Neural progenitor cell (in vitro differentiated cells): ENCODE data around the gene TBC1D23. TPM values are rescaled to one million over a fixed set of nuclear protein-coding genes. Genes with fewer than 3 reads are reported as not detected.

ENCODE experiments used
- DNase-seq: peaks from one replicate; pipeline ENCODE4 v3.0.0-alpha.2; 2016; ENCODE audit warnings: low spot score
- H2AFZ ChIP-seq: fragments of 200-600 bp; sonication (generic); replicated peaks from 2 replicates; pipeline ENCODE4 v1.6.1; 2016; ENCODE audit warnings: antibody characterized with exemption
- H3F3A ChIP-seq: fragments of 200-600 bp; sonication (generic); 2 replicates; pipeline ENCODE4 v1.6.1; 2016; ENCODE audit warnings: antibody characterized with exemption, low read depth
- H3K27ac ChIP-seq: fragments of 200-600 bp; sonication (generic); 2 replicates; pipeline ENCODE4 v1.5.1; 2016; ENCODE audit warnings: mild to moderate bottlenecking
- H3K27me3 ChIP-seq: fragments of 200-600 bp; sonication (generic); 2 replicates; pipeline ENCODE4 v1.6.1; 2016; ENCODE audit warnings: mild to moderate bottlenecking, moderate library complexity
- H3K36me3 ChIP-seq: fragments of 200-600 bp; sonication (generic); 2 replicates; pipeline ENCODE4 v1.5.1; 2016
- H3K4me1 ChIP-seq: fragments of 200-600 bp; sonication (generic); 2 replicates; pipeline ENCODE4 v1.6.1; 2016; ENCODE audit warnings: mixed run types
- H3K4me2 ChIP-seq: fragments of 200-600 bp; sonication (generic); 2 replicates; pipeline ENCODE4 v1.6.1; 2016
- H3K4me3 ChIP-seq: fragments of 200-600 bp; sonication (generic); 2 replicates; pipeline ENCODE4 v1.5.1; 2016
- H3K79me2 ChIP-seq: fragments of 200-600 bp; sonication (generic); 2 replicates; pipeline ENCODE4 v1.6.1; 2016; ENCODE audit warnings: low read depth
- H3K9ac ChIP-seq: fragments of 200-600 bp; sonication (generic); 2 replicates; pipeline ENCODE4 v1.6.1; 2016
- H3K9me3 ChIP-seq: fragments of 200-600 bp; sonication (generic); 2 replicates; pipeline ENCODE4 v1.5.1; 2016; ENCODE audit warnings: low read depth
- H4K20me1 ChIP-seq: fragments of 200-600 bp; sonication (generic); 2 replicates; pipeline ENCODE4 v1.6.1; 2016; ENCODE audit warnings: low read depth
- H3K27ac Mint-ChIP-seq: 3 replicates; pipeline ENCODE4 v1.8.0; 2021; ENCODE audit warnings: mixed read lengths
- H3K27me3 Mint-ChIP-seq: 2 replicates; pipeline ENCODE4 v1.8.0; 2022; ENCODE audit warnings: low read depth, mild to moderate bottlenecking, inconsistent platforms, moderate library complexity, mixed read lengths; ENCODE audit not compliant: insufficient read depth
- H3K36me3 Mint-ChIP-seq: 3 replicates; pipeline ENCODE4 v1.8.0; 2021; ENCODE audit warnings: mixed read lengths
- H3K4me1 Mint-ChIP-seq: 3 replicates; pipeline ENCODE4 v1.8.0; 2021; ENCODE audit warnings: mixed read lengths
- H3K4me3 Mint-ChIP-seq: 3 replicates; pipeline ENCODE4 v1.8.0; 2021; ENCODE audit warnings: mild to moderate bottlenecking, moderate library complexity, mixed read lengths
- H3K9me3 Mint-ChIP-seq: 3 replicates; pipeline ENCODE4 v1.8.0; 2020; ENCODE audit warnings: mixed read lengths
- EZH2 ChIP-seq: fragments of 200-600 bp; sonication (generic); IDR thresholded peaks from 2 replicates; pipeline ENCODE4 v1.6.1; 2017; ENCODE audit warnings: antibody characterized with exemption, mild to moderate bottlenecking, moderate library complexity
- EZH2phosphoT487 ChIP-seq: fragments of 200-600 bp; sonication (generic); IDR thresholded peaks from 2 replicates; pipeline ENCODE4 v1.6.1; 2017; ENCODE audit warnings: antibody characterized with exemption
- total RNA-seq: library from RNA; depleted of rRNA; stranded (reverse); fragments of >200 nt; gene quantifications from 2 replicates; pipeline ENCODE4 v1.2.3, GENCODE V29; 2015; ENCODE audit warnings: low replicate concordance
- TF ChIP-seq, protein P1 (sequence below): fragments of 200-600 bp; sonication (generic); IDR thresholded peaks from 2 replicates; pipeline ENCODE4 v1.5.1; 2017; ENCODE audit warnings: antibody characterized with exemption, mild to moderate bottlenecking

The TBC1D23 gene
- total RNA-seq, 1 donor from 2014 or later = 50.1 TPM

DNA sequence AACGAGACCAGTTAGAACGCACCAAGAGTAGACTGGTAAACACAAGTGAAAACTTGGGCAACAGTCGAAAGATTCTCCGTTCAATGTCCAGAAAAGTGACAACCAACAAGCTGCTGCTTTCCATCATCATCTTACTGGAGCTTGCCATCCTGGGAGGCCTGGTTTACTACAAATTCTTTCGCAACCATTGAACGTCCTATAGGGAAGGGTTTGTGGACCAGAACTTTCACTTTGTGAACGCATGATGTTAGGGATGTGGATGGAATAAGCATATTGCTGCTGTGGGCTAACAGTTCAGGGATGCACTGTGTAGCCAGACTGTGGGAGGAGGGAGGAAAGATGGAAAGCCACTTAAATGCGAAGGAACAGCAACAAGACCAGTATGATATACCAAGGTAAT is 34.9 kb upstream of the TBC1D23 start:
- H3K9me3 ChIP-seq = no peaks in the 10 kb centered on the region
- no peak overlapping the region for H3K4me3 Mint-ChIP-seq
- H3K9ac ChIP-seq = no peak overlapping the region
- no peaks in the 10 kb centered on the region for H3K27me3 Mint-ChIP-seq
- H3K27ac ChIP-seq = no peak overlapping the region
- no peak overlapping the region for H2AFZ ChIP-seq
- no peak overlapping the region for H3K27ac Mint-ChIP-seq
- TF ChIP-seq EZH2phosphoT487 (no peak), EZH2 (no peak)
- TF ChIP-seq, protein P1, sequence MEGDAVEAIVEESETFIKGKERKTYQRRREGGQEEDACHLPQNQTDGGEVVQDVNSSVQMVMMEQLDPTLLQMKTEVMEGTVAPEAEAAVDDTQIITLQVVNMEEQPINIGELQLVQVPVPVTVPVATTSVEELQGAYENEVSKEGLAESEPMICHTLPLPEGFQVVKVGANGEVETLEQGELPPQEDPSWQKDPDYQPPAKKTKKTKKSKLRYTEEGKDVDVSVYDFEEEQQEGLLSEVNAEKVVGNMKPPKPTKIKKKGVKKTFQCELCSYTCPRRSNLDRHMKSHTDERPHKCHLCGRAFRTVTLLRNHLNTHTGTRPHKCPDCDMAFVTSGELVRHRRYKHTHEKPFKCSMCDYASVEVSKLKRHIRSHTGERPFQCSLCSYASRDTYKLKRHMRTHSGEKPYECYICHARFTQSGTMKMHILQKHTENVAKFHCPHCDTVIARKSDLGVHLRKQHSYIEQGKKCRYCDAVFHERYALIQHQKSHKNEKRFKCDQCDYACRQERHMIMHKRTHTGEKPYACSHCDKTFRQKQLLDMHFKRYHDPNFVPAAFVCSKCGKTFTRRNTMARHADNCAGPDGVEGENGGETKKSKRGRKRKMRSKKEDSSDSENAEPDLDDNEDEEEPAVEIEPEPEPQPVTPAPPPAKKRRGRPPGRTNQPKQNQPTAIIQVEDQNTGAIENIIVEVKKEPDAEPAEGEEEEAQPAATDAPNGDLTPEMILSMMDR = no peak
- DNase-seq = no peak
- no peaks in the 10 kb centered on the region for H3F3A ChIP-seq
- H3K9me3 Mint-ChIP-seq = peaks cover 4% of the 10 kb centered on the region
- H3K27me3 ChIP-seq = no peaks in the 10 kb centered on the region
- H3K4me1 ChIP-seq = no peaks in the 10 kb centered on the region
- no peaks in the 10 kb centered on the region for H3K79me2 ChIP-seq
- H3K4me3 ChIP-seq = no peak overlapping the region
- H3K36me3 Mint-ChIP-seq = no peaks in the 10 kb centered on the region
- no peaks in the 10 kb centered on the region for H3K36me3 ChIP-seq
- no peaks in the 10 kb centered on the region for H4K20me1 ChIP-seq
- H3K4me1 Mint-ChIP-seq = no peaks in the 10 kb centered on the region
- H3K4me2 ChIP-seq = no peak overlapping the region

DNA sequence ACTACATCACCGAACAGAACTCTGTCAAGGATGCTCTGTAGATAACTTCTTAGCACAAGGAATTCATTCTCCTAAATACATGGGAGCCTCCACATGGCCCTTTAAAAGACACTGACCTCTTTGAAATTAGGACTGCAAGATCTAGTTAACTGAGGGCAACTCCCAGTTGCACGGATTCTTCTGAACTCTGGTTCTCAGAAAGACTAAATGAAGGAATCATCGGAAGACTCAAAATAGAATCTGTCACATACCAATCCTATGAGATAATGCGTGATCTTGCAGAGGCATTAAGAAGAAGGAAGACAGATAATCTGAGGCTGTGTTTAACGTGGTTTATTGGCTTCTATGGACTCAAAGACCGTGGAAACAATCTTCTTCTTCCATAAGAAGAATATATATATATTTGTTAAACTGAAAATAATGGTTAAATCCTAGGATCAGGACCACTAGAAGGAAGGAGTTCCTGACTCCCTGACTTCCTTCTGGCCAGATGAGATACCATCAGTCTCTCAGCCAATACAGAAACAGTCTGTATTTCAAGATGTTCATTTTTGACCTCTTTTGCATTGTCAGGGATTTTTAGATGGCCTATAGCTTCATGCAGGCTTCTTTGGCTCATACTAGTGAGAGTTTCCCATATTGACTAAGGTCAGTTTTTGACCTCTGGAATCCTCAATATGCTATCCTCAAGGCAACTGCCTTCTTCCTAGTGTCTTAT is 33.9 kb upstream of the TBC1D23 start:
- no peaks in the 10 kb centered on the region for H3K27me3 ChIP-seq
- Mint-ChIP-seq H3K27ac (no peak overlapping the region), H3K36me3 (no peaks in the 10 kb centered on the region), H3K4me3 (no peak overlapping the region), H3K4me1 (no peaks in the 10 kb centered on the region), H3K9me3 (peaks cover 2% of the 10 kb centered on the region), H3K27me3 (no peaks in the 10 kb centered on the region)
- H3K27ac ChIP-seq = no peak overlapping the region
- no peaks in the 10 kb centered on the region for H3K9me3 ChIP-seq
- H3F3A ChIP-seq = no peaks in the 10 kb centered on the region
- no peaks in the 10 kb centered on the region for H3K4me1 ChIP-seq
- H3K36me3 ChIP-seq = no peaks in the 10 kb centered on the region
- no peaks in the 10 kb centered on the region for H4K20me1 ChIP-seq
- H3K4me2 ChIP-seq = no peak overlapping the region
- no peak for DNase-seq
- no peak overlapping the region for H3K4me3 ChIP-seq
- H2AFZ ChIP-seq = no peak overlapping the region
- H3K9ac ChIP-seq = no peak overlapping the region
- no peaks in the 10 kb centered on the region for H3K79me2 ChIP-seq
- TF ChIP-seq, protein P1 = no peak
- TF ChIP-seq EZH2phosphoT487 (no peak), EZH2 (no peak)

DNA sequence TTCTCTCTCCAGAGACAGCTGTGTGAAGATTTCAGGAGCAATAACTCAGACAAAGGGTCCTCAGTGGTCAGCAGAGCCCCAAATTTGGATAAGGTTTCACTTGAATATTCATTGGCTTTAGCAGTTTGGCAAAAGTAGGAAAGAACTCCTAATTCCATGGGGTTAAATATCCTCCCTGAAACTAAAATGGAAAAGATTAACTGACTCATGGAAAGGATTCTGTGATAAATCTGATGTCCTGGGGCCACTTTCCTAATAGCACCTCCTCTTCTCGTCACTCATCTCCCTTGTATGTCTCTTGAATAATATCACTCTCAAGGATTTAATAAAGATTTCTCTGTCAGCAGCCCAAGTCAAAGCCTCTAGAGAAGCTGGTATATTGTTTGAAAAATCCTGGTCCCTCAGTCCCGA is 33.3 kb upstream of the TBC1D23 start:
- no peaks in the 10 kb centered on the region for H3K4me1 Mint-ChIP-seq
- no peak overlapping the region for H3K4me2 ChIP-seq

More for the DNA sequence above, 33.3 kb upstream of the TBC1D23 start:
- Mint-ChIP-seq H3K4me3 (no peak overlapping the region), H3K27me3 (no peaks in the 10 kb centered on the region), H3K36me3 (no peaks in the 10 kb centered on the region), H3K9me3 (peaks cover 2% of the 10 kb centered on the region), H3K27ac (no peak overlapping the region)
- Histone ChIP-seq H3K79me2 (no peaks in the 10 kb centered on the region), H2AFZ (no peak overlapping the region), H3K36me3 (no peaks in the 10 kb centered on the region), H3K4me1 (no peaks in the 10 kb centered on the region), H3K27me3 (no peaks in the 10 kb centered on the region), H4K20me1 (no peaks in the 10 kb centered on the region), H3K9me3 (no peaks in the 10 kb centered on the region), H3F3A (no peaks in the 10 kb centered on the region), H3K4me3 (no peak overlapping the region), H3K27ac (no peak overlapping the region), H3K9ac (no peak overlapping the region)
- no peak for DNase-seq
- TF ChIP-seq, protein P1 = no peak
- no peak for TF ChIP-seq EZH2
- no peak for TF ChIP-seq EZH2phosphoT487
